ENCODE measurements around the gene TOP1. TPM values are rescaled to one million over a fixed set of nuclear protein-coding genes. Genes with fewer than 3 reads are reported as not detected.

The TOP1 gene
- total and polyA plus RNA-seq, 4 donors, result 39.7 to 62.7 (median 51.7) TPM

DNA sequence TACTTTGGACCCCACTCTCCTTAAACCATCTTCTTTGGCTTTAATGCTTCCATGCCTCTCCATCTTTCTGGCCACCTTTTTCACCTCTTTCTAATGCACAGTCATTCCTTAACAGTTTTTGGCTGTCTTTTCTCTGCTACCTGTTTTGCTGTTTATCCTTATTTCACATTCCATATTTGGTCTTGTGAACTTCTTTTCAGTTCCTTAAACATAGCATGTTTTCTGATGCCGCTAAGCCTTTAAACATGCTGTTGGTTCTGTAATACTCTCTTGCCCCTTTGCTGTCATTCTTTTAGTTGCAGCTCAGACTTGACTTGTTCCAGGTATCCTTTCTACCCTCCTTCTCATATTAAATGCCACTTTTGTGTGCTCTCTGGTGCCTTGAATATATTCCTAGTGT lies 35.8 kb downstream of the TOP1 start:
- Histone ChIP-seq H3K9me3 (ENCODE audit: control insufficient read depth in 4 of 4, insufficient read depth in 3 of 4, low read length in 3 of 4) (peaks cover 0 to 2% (median 0%) of the 10 kb centered on the region in 4 donors), H3K4me3 (no peak overlapping the region), H3K27ac (ENCODE audit: low read depth in 1 of 2, low read length in 1 of 2) (no peak overlapping the region), H3K36me3 (ENCODE audit: control insufficient read depth in 4 of 4, insufficient read depth in 4 of 4, low read length in 4 of 4) (peaks cover 7 to 26% (median 21%) of the 10 kb centered on the region in 4 donors), H3K27me3 (ENCODE audit: control insufficient read depth in 3 of 3, insufficient read depth in 3 of 3, low read length in 2 of 3) (no peaks in the 10 kb centered on the region), H3K9ac (ENCODE audit: insufficient read depth in 1 of 2, low read length in 2 of 2) (no peak overlapping the region), H3K4me1 (ENCODE audit: control insufficient read depth in 5 of 5, insufficient read depth in 5 of 5, low read length in 5 of 5) (peaks cover 0 to 22% (median 0%) of the 10 kb centered on the region in 5 donors)
- no peak for DNase-seq
- no peak for ATAC-seq (ENCODE audit: insufficient read depth, low FRiP score)
- TF ChIP-seq, protein P1, sequence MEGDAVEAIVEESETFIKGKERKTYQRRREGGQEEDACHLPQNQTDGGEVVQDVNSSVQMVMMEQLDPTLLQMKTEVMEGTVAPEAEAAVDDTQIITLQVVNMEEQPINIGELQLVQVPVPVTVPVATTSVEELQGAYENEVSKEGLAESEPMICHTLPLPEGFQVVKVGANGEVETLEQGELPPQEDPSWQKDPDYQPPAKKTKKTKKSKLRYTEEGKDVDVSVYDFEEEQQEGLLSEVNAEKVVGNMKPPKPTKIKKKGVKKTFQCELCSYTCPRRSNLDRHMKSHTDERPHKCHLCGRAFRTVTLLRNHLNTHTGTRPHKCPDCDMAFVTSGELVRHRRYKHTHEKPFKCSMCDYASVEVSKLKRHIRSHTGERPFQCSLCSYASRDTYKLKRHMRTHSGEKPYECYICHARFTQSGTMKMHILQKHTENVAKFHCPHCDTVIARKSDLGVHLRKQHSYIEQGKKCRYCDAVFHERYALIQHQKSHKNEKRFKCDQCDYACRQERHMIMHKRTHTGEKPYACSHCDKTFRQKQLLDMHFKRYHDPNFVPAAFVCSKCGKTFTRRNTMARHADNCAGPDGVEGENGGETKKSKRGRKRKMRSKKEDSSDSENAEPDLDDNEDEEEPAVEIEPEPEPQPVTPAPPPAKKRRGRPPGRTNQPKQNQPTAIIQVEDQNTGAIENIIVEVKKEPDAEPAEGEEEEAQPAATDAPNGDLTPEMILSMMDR (IDR thresholded peaks at IDR 0.05; ENCODE audit: control extremely low read depth, extremely low read depth), result no peak
- 84 to 88% methylated on average over 1 of the region's 1 CpG for WGBS, 2 donors

DNA sequence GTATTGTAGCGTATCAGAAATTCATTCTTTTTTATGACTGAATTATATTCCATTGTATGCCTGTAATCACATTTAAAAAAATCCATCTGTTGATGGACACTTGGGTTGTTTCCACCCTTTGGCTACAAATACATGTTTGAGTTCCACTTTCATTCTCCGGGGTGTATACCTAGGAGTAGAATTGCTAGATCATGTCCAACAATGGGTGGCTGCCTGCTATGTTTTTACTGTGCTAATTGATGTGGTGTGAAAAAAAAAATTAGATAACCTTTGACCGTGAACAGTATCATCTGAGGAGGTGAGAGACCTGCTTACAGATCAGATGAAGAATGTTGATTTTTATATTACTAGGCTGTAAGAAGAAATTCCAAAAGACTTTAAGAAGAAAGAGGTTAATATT lies 37.1 kb downstream of the TOP1 start:
- ATAC-seq (ENCODE audit: insufficient read depth, low FRiP score) (no peak), DNase-seq (no peak)
- TF ChIP-seq, protein P1 (IDR thresholded peaks at IDR 0.05; ENCODE audit: control extremely low read depth, extremely low read depth), result no peak
- H3K36me3 ChIP-seq (ENCODE audit: control insufficient read depth in 4 of 4, insufficient read depth in 4 of 4, low read length in 4 of 4), result peaks cover 8 to 26% (median 21%) of the 10 kb centered on the region in 4 donors
- no peaks in the 10 kb centered on the region for H3K27me3 ChIP-seq (ENCODE audit: control insufficient read depth in 3 of 3, insufficient read depth in 3 of 3, low read length in 2 of 3)
- WGBS, 2 donors, result 72 to 79% methylated on average over 3 of the region's 3 CpGs
- peaks cover 0 to 28% (median 2%) of the 10 kb centered on the region in 5 donors for H3K4me1 ChIP-seq (ENCODE audit: control insufficient read depth in 5 of 5, insufficient read depth in 5 of 5, low read length in 5 of 5)
- H3K9ac ChIP-seq (ENCODE audit: insufficient read depth in 1 of 2, low read length in 2 of 2), result no peak overlapping the region
- no peak overlapping the region for H3K27ac ChIP-seq (ENCODE audit: low read depth in 1 of 2, low read length in 1 of 2)
- H3K4me3 ChIP-seq, result no peak overlapping the region
- H3K9me3 ChIP-seq (ENCODE audit: control insufficient read depth in 4 of 4, insufficient read depth in 3 of 4, low read length in 3 of 4), result peaks cover 0 to 2% (median 0%) of the 10 kb centered on the region in 4 donors

DNA sequence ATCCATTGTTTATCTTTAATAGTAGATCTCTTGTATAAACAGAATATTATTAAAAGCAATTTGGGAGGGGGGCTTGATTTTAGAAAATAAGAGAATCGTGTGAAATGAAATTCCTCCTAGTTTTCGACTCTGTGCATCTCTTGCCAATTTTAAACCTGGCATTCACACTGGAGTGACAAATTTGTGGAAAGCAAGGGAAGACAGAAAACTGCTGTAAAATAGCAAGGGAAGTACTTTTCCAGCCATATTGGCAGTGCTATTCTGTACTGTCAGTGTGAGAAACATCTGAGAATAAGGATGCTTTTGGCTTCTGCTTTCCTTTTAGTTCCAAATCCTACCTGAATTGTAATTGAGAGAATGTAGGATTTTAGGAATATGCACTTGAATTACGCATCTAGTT lies 40.2 kb downstream of the TOP1 start:
- DNase-seq, result no peak
- Histone ChIP-seq H3K36me3 (ENCODE audit: control insufficient read depth in 4 of 4, insufficient read depth in 4 of 4, low read length in 4 of 4) (peaks cover 3 to 16% (median 8%) of the 10 kb centered on the region in 4 donors), H3K27me3 (ENCODE audit: control insufficient read depth in 3 of 3, insufficient read depth in 3 of 3, low read length in 2 of 3) (no peaks in the 10 kb centered on the region), H3K4me1 (ENCODE audit: control insufficient read depth in 5 of 5, insufficient read depth in 5 of 5, low read length in 5 of 5) (peaks cover 0 to 51% (median 6%) of the 10 kb centered on the region in 5 donors), H3K4me3 (no peak overlapping the region), H3K9ac (ENCODE audit: insufficient read depth in 1 of 2, low read length in 2 of 2) (no peak overlapping the region), H3K27ac (ENCODE audit: low read depth in 1 of 2, low read length in 1 of 2) (no peak overlapping the region), H3K9me3 (ENCODE audit: control insufficient read depth in 4 of 4, insufficient read depth in 3 of 4, low read length in 3 of 4) (no peaks in the 10 kb centered on the region)
- 78 to 88% methylated on average over 3 of the region's 3 CpGs for WGBS, 2 donors
- no peak for ATAC-seq (ENCODE audit: insufficient read depth, low FRiP score)
- TF ChIP-seq, protein P1 (IDR thresholded peaks at IDR 0.05; ENCODE audit: control extremely low read depth, extremely low read depth), result no peak

All from lung (tissue), 12 donors.